HepG2 (cell line): ENCODE results near the gene RMI1. TPM values are rescaled to one million over a fixed set of nuclear protein-coding genes. Genes with fewer than 3 reads are reported as not detected.

ENCODE experiments used
- CAMTA2 ChIP-seq: sonication (generic); formaldehyde crosslinking; IDR thresholded peaks from 2 replicates; pipeline ENCODE4 v1.4.0; 2020; ENCODE audit warnings: mild to moderate bottlenecking, missing genetic modification reagents, borderline replicate concordance
- CHCHD3 ChIP-seq: sonication (generic); formaldehyde crosslinking; IDR thresholded peaks from 2 replicates; pipeline ENCODE4 v1.8.0; 2022; ENCODE audit warnings: mild to moderate bottlenecking, missing genetic modification reagents, moderate library complexity
- DZIP1 ChIP-seq: sonication (generic); formaldehyde crosslinking; IDR thresholded peaks from 2 replicates; pipeline ENCODE4 v1.5.0; 2020; ENCODE audit warnings: mild to moderate bottlenecking, missing genetic modification reagents
- HES4 ChIP-seq: sonication (generic); formaldehyde crosslinking; IDR thresholded peaks from 2 replicates; pipeline ENCODE4 v1.9.0; 2021; ENCODE audit warnings: mild to moderate bottlenecking, missing genetic modification reagents, borderline replicate concordance
- HOXA7 ChIP-seq: sonication (generic); formaldehyde crosslinking; IDR thresholded peaks from 2 replicates; pipeline ENCODE4 v1.8.1; 2022; ENCODE audit warnings: mild to moderate bottlenecking, missing genetic modification reagents, moderate library complexity
- JUNB ChIP-seq: sonication (generic); formaldehyde crosslinking; IDR thresholded peaks from 2 replicates; pipeline ENCODE4 v1.8.0; 2022; ENCODE audit warnings: missing genetic modification reagents, mild to moderate bottlenecking, borderline replicate concordance
- POLR2A ChIP-seq, 2 experiments: IDR thresholded peaks; 2 replicates each; pipeline ENCODE4 v1.6.1; 2011; ENCODE audit warnings: low read depth in 2 of 2, low read length in 2 of 2, mild to moderate bottlenecking in 1 of 2, moderate library complexity in 1 of 2; ENCODE audit not compliant: insufficient read depth in 1 of 2
- PTBP1 ChIP-seq: fragments of 200-400 bp; formaldehyde crosslinking; IDR thresholded peaks from 2 replicates; pipeline ENCODE4 v1.6.1; 2018; ENCODE audit warnings: low read length, low read depth; ENCODE audit not compliant: poor library complexity, severe bottlenecking
- RBM39 ChIP-seq: fragments of 200-400 bp; formaldehyde crosslinking; IDR thresholded peaks from one replicate; pipeline ENCODE4 v1.6.1; 2018; ENCODE audit warnings: antibody characterized with exemption, mild to moderate bottlenecking, low read depth, low read length; ENCODE audit not compliant: poor library complexity, severe bottlenecking
- RNF2 ChIP-seq: fragments of 450-650 bp; conservative IDR thresholded peaks from 2 replicates; pipeline ENCODE4 v1.6.1; 2016; ENCODE audit warnings: low read depth
- SRY ChIP-seq: sonication (generic); formaldehyde crosslinking; IDR thresholded peaks from 2 replicates; pipeline ENCODE4 v1.8.0; 2022; ENCODE audit warnings: mild to moderate bottlenecking, missing genetic modification reagents
- TCF7L2 ChIP-seq: IDR thresholded peaks from 2 replicates; pipeline ENCODE4 v1.6.1; 2011; ENCODE audit warnings: mild to moderate bottlenecking, low read depth, low read length, moderate library complexity
- TERF1 ChIP-seq: sonication (generic); formaldehyde crosslinking; IDR thresholded peaks from 2 replicates; pipeline ENCODE4 v1.8.0; 2022; ENCODE audit warnings: mild to moderate bottlenecking, missing genetic modification reagents, moderate library complexity
- ZBTB34 ChIP-seq: sonication (generic); formaldehyde crosslinking; IDR thresholded peaks from 2 replicates; pipeline ENCODE4 v1.8.0; 2022; ENCODE audit warnings: mild to moderate bottlenecking, missing genetic modification reagents
- ZC3H13 ChIP-seq: sonication (generic); formaldehyde crosslinking; IDR thresholded peaks from 2 replicates; pipeline ENCODE4 v1.8.1; 2023; ENCODE audit warnings: mild to moderate bottlenecking, missing genetic modification reagents, moderate library complexity
- ZNF276 ChIP-seq: sonication (generic); formaldehyde crosslinking; IDR thresholded peaks from 2 replicates; pipeline ENCODE4 v1.4.0; 2020; ENCODE audit warnings: mild to moderate bottlenecking, low read depth, missing genetic modification reagents
- ZNF740 ChIP-seq: sonication (generic); formaldehyde crosslinking; IDR thresholded peaks from 2 replicates; pipeline ENCODE4 v1.4.0; 2020; ENCODE audit warnings: missing genetic modification reagents
- ZNF792 ChIP-seq: IDR thresholded peaks from 2 replicates; pipeline ENCODE4 v1.6.1; 2016
- ZSCAN9 ChIP-seq: IDR thresholded peaks from 2 replicates; pipeline ENCODE4 v1.6.1; 2016; ENCODE audit warnings: borderline replicate concordance
- polyA plus RNA-seq, 8 experiments: library from polyadenylated mRNA; depleted of rRNA in 3 of 8; stranded (reverse) in 7 of 8; unstranded in 1 of 8; fragments of >200 nt; fragmentation: Illumina TruSeq in 4 of 8; extraction: Trizol in 4 of 8; gene quantifications; 2 replicates each; pipeline versions ENCODE4 v1.2.1 to v1.2.3, GENCODE V29; 2011 to 2016; ENCODE audit warnings: low read depth in 4 of 8, missing spikeins in 1 of 8, mixed read lengths in 1 of 8; ENCODE audit not compliant: insufficient read depth in 1 of 8
- total RNA-seq, 5 experiments: library from RNA; depleted of rRNA; stranded (reverse); fragments of >200 nt; fragmentation: Illumina TruSeq; extraction: Trizol; gene quantifications; 2 replicates each; pipeline ENCODE4 v1.2.3, GENCODE V29; 2016; ENCODE audit warnings: low read depth in 1 of 5

The RMI1 gene
- total and polyA plus RNA-seq, 2 of the 13 experiments (the other 11 are each of a cell fraction or from before 2014, with no cell fraction given): 0.54 to 3.7 TPM

- TF ChIP-seq RBM39: peak; percentile 28
- 0 out of 2 replicates have a peak, but pooled peaks have one; percentile 56 for TF ChIP-seq ZBTB34 (CRISPR knock-in tag)
- TF ChIP-seq PTBP1: peak; percentile 41
- TF ChIP-seq TCF7L2: no peak
- 0 out of 2 replicates have a peak, but pooled peaks have one; percentile 15 for TF ChIP-seq HOXA7 (CRISPR knock-in tag)
- TF ChIP-seq SRY (CRISPR knock-in tag): no peak; the same call in 1 of the 2 replicates
- peak; percentile 4; the same call in 1 of the 2 replicates for TF ChIP-seq ZSCAN9
- TF ChIP-seq RNF2: no peak
- TF ChIP-seq ZNF276: no peak
- TF ChIP-seq HES4 (CRISPR knock-in tag): no peak
- peak; percentile 51 to 67; a peak in 3 of 4 replicates for TF ChIP-seq POLR2A (IDR thresholded peaks at IDR 0.05; ENCODE audit: insufficient read depth in 1 of 2, low read depth in 2 of 2, low read length in 2 of 2)
- TF ChIP-seq ZNF792 (CRISPR knock-in tag): no peak
- TF ChIP-seq TERF1 (CRISPR knock-in tag): 0 out of 2 replicates have a peak, but pooled peaks have one; percentile 9
- no peak; the same call in 1 of the 2 replicates for TF ChIP-seq JUNB (CRISPR knock-in tag)
- peak; percentile 17; the same call in 1 of the 2 replicates for TF ChIP-seq ZC3H13 (CRISPR knock-in tag)
- TF ChIP-seq CHCHD3 (CRISPR knock-in tag): 0 out of 2 replicates have a peak, but pooled peaks have one; percentile 30
- TF ChIP-seq DZIP1 (CRISPR knock-in tag): peak; percentile 44; the same call in 1 of the 2 replicates
- no peak for TF ChIP-seq ZNF740
- TF ChIP-seq CAMTA2 (CRISPR knock-in tag): no peak
These were observed 702 bp upstream of the RMI1 start, which contains the start of gene HNRNPK (continued) for GRCh38 chr9:83979812-83980394.
